KBM-7 (cell line): ENCODE measurements around the gene DGKI.

ENCODE experiments used
- DNase-seq: peaks from one replicate; pipeline ENCODE4 v3.0.0-alpha.2; 2015
- in situ Hi-C: fragments of 300-500 bp; cut with MboI; formaldehyde crosslinking; loops from 2 replicates; pipeline ENCODE4 v1.14.3; 2020; ENCODE audit warnings: low sequenced_read_pairs, low pct_unique_long_range_greater_than_20kb, mixed read lengths

Gene DGKI

DNA sequence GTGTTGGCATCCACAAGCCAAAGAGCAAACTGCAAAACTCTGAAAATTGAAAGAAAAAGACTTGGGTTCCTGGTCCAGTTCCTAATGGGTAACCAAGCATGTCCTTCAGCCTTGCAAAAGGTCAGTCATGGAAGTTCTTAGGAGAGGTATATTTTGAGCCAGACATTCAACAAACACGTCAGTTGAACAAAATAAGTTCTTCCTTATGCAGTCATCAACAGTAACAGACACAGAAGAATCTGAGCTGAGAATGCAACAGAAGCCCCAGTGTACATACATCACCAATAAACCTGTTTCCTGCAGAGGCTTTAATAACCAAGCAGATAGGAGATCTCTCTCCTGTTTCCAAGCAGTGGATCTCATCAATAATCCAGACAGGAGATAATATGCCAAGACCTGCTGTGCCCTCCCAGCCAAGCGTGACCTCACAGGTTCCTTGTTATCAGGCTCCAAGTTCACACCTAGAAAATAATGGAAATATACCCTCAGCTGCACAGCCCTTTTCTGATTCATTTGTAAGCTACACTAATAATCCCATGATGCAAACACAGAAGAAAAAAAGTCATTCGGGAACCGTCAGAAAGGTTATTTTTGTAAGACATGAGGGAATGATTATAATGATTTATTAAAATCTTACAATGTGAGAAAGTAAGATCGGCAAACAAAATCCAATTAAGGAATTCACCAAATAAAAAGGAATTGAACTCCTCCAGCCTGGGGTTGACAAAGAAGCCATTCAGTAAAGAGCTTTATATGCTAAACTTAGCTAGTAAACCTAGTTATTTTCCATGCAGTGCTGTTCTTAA is 90.7 kb downstream of the DGKI start:
- in situ Hi-C loops, result no loop called here
- no peak for DNase-seq

DNA sequence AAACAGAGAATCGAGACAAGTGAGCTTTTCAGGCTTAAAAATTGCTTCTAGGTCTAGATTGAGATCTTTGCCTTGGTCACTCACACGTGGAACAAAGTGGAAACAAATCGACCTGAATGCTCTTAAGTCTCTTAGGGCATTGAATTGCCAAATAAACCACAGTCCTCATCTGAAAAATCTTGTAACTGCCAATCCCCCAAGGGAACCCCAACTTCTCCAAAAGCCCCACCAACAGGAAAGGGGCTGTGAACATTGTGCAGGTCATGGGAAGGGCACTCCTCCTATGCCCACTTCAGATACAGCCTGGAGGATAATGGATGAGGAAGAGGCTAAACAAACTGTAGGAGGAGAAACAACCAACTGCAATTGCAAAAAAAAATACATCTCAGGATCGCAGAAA is 91.3 kb downstream of the DGKI start:
- in situ Hi-C loops, result no loop called here
- peak; percentile 4 for DNase-seq

DNA sequence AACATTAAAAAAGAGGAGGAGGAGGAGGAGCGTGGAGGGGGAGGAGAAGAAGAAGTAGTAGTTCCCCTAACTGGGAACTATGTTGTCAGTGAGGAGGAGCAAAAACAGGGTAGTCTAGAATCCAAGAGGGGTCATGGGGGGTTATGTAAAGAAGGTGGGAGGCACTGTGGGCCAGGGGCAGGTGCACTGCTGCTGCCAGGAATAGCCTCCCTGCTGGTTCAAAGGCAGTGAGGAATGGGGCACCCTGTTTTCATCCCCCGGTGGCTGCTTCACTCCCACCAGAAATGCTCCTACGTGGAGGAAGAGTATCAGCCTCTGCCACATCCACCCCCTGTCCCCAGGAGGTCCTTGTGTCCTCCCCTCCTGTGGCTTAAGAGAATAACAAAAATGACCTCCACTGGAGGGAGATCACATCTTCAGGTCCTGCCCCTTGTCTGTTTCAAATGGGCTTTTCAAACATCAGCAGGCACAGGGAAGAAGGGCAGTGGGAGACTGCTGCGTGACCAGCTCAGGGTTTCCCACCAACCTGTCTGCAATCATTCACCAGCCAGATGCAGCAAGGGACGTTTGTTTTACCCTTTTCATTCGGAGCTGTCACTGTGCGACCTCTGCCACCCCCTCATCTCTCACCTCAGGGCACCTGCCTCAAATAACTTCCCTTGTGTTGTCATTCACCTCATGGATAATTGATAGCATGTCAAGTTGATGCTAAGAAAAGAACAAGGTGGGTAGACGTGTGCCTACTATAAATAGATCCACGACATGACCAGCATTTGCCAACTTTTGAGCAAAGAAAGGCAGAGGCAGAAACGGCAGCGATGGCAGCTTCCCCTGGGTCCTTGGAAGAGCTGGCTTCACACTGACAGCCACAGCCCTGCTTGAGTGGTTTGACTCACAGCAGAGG is 92.6 kb downstream of the DGKI start:
- DNase-seq, result no peak
- in situ Hi-C loops, result no loop called here

DNA sequence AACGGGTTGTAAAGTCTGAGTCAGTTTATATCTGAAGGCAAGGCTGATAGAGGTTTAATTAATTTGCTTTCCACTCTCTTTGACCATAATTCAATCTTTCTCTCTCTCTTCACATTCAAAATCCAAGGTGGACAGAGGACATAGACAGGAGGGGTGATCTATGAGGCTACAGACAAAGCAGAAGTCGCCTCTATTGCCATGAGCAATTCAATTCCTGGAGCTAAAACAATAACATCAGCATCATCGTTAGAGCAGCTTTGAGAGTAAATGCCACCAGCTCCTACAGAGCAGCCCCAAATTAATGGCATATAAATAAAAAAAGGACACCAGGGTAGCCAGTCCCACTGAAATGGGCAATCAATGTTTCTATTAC is 93.2 kb downstream of the DGKI start:
- in situ Hi-C loops, result no loop called here
- DNase-seq, result no peak

DNA sequence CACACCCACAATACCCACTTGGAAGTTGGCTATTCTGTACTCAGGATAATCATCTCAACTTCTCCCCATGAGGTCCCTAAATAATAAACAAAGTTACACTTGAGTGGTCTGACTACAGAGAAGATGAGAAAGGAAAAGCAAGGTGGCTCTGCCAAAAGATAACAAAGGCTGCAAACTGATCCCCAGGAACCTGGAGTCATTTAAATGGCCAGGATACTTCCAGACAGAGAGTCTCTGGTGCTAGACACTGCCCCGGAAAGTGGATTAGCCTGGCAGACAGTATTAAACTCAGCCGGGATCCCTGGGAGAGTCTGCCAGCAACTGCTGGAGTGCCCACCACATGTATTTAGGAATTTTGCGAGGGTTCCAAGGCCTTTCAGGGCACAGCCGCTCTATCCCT is 93.7 kb downstream of the DGKI start:
- in situ Hi-C loops, result no loop called here
- no peak for DNase-seq

DNA sequence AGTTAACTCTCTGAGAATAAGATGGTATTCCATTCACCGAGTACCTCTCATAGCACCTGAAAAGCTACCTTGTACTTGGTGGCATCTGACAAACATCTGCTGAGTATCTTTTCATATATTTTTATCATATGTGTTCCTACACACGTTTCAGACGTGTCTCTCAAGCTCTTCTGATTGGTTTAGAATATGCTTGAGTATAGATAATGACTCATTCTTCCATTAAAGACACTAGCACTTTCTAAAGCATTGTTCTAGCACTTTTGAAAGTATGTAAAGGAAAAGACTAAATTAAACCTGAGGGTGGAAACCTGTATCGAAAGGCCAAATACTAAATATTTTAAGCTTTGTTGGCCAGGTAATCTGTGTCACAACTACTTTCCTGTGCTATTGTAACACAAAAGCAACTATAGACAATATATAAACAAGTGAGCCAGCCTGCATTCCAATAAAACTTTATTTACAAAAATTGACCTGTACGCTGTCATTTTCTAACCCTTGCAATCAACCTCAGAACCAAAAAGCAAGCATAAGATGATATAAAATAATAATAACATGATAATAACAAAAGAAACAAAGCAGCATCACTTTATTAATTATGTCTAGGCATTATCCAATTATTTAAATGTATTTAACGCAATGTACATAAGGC is 95.3 kb downstream of the DGKI start:
- DNase-seq, result no peak
- in situ Hi-C loops, result no loop called here

DNA sequence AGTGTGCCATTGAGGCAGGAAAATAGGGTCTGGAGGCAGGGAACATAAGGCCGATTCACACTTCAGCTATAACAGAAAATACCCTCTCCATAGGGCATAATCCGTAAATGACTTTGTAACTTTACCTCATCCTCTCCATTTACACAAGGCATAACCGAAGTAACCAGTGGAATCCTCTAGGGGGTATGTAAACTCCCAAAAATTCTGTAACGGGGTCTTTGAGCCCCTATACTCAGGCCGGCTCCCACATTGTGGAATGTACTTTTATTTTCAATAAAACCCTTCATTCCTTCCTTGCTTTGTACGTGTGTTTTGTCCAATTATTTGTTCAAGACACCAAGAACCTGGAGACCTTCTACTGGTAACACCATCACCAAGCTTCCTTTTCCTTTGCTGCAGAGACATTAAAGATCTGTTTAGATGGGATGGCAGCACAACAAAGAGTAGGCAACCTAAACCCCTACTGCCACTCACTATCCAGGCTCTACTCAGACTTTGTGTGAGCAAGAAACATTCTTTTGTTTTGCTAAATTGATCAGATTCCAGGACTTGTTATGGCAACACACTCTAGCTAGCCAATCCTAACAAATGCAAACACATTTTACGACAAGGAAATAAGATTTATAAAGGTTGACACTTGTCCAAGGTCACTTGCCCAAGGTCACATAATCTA is 99.3 kb downstream of the DGKI start:
- in situ Hi-C loops, result no loop called here
- no peak for DNase-seq

DNA sequence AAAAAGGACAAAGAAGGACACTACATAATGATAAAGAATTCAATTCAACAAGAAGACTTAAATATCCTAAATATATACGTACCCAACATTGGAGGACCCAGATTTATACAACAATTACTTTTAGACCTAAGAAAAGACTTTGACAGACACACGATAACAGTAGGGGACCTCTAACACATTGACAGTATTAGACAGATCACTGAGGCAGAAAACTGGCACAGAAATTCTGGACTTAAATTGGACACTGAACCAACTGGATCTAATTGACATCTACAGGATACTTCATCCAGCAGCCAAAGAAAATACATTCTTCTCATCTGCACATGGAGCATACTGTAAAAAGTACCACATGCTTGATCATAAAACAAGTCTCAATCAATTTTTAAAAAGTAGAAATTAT is 103.8 kb downstream of the DGKI start:
- in situ Hi-C loops, result no loop called here
- no peak for DNase-seq

DNA sequence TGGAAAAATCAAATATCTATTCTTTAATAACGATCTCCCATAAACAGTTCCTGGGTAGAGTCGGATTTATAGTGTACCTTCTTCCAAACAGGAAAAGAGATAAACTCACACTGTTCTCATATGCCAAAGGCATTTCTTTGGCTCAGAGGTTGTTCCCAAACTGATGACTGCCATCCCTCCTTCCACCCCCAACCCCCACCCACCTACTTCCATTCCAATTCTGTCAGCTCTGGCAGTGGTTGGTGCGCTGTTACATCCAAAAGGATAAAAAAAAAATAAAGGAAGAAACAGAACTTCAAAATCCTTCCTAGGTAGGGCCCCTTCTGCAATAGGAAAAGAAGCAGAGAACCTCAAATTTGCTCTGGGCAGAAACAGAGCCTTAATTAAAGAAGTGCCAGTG is 104.7 kb downstream of the DGKI start:
- in situ Hi-C loops, result no loop called here
- no peak for DNase-seq

DNA sequence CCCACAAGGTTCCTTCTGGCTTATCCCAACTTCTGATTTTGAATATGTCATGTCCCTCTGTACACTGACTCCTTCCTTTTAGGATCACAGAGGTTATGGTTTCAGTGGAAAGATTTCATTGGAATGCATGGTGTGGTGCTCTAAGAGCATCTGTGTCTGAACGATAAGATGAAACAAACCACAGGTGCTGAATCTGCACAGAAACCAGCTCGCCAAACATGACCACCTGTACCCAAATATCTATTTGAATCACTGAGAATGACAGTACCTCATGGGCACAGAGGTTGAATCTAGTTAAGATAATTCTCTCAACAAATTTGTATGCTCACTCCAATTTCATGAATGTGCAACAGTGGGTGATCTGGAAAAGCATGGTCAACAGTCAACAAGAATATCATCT is 105.3 kb downstream of the DGKI start:
- no peak for DNase-seq
- in situ Hi-C loops, result no loop called here

DNA sequence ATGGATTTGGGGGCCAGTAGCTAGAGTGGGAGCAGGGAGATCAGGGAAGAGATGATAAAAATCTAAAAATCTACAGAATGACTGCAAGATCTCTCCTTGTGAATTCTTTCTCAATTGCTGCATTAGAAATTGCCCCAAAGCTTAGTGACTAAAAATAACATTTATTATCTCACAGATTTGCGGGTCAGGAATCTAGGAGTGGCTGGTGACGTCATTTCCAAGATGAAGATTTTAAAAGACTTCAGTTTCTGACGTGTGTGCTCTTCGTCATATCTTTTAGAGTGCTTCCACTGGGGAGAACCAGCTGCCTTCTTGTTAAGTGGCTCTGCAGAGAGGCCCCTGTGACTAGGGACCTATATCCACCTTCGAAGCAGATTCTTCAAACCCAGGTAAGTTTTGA is 112.6 kb downstream of the DGKI start:
- DNase-seq, result no peak
- in situ Hi-C loops, result no loop called here

DNA sequence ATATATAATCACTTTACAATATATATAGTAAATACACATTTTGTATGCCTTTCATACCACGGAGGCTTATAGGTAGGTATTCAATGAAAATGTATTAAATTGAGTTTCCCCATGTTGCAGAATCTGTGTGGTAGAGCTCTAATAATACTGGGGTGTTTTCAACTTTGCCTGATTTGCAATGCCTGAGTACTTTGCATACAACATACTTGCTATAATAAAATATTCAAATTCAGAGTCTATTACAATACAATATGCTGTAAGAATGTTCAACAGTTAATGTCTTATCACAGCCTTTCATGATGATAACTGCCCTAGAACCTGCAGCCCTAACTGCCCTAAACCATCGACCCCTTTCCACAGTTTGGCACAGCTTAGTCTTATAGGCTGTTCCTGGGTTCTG is 114.6 kb downstream of the DGKI start:
- in situ Hi-C loops, result no loop called here
- DNase-seq, result no peak

DNA sequence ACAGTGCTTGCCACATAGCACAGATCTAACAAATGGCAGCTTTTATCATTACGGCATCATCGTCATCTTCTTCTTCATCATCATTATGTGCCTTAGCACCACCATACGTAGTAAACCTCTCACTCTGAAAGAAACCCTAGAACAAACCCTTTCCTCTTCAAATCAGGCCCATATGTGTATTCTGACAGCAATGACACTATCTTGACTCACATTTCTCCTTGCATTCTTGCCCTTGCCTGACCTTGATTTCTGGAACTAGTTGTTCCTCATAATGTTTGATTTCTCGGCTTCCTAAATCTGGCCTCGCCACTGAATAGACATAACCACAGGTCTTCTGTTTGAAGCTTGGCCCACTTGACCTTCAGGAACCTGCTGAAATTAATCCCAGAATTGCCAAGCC is 115.3 kb downstream of the DGKI start:
- no peak for DNase-seq
- in situ Hi-C loops, result no loop called here

DNA sequence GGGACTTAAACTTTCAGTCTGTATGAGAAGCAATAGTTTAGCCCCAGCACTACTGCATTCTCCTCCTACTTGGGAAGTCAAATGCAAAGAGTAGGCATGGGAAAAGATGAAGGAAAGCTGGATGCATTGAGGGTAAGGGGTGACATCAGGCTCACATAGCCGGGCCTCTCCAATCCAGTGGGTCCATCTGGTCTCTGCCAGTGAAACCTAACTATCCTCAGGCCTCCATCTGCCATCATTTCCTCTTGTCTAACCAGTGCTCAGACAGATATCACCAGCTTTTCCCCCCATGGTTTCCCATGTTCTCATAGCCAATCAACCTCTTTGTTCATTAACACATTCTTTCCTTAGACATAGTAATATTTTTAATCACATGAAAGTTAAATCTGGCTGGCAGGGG is 118.3 kb downstream of the DGKI start:
- in situ Hi-C loops, result no loop called here
- no peak for DNase-seq

DNA sequence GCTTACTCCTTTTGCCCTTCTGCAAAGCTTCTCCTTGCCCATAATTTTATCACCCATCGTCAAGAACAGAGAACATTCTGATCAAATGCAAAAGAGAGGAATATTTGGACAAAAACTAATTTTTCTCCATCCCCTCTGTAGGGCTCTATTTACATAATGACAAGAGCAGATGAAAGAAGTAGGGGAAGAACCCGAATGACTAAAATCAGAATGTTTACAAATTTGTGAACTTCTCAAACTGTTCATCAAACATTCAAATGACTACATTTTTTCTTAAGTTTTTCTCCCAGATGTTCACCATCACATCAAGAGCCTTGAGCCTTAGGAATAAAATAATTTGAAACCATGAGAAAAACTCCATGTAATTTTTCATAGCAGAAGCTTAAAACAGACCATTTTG is 119.4 kb downstream of the DGKI start:
- in situ Hi-C loops, result no loop called here
- DNase-seq, result no peak

DNA sequence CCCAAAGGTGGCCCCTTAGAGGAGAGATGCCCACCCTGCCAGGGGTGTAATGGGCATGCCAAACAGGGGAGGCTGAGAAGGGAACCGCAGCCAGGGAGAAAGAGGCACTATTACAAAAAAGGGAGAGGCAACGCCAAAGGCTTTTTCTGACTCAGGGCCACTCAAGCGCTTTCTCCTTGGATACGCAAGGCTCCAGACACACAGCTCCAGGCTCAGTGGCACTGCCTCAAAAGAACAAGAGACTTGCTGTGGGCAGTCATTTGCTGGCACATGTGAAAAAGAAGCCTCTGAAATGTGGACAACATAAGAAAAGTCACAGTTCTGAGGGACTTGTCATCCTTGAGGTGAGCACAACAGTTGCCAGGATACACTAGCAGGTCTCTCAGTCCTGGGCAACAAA is 128.4 kb downstream of the DGKI start:
- in situ Hi-C loops, result no loop called here
- DNase-seq, result no peak

DNA sequence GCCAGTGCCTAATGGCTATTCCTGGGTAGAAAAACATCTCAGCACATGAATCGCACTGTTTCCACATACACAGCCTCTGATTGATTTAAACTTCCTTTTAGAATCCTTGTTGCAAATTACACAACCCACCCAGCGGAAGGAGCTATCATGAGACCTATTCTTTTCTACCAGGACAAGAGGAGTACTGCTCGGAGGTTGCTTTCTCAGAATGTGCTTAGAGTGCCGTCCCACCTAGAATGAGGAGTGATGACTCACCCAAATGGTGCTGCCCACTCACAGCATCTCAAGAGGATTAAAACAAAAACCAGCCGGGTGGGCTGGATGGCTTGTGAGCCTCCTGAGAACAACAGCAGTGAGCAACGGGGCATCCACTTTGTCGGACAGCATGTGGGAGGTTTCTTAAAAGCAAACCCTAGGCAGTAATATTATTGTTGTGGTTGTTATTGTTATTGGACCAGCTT is 128.9 kb downstream of the DGKI start:
- in situ Hi-C loops, result no loop called here
- no peak for DNase-seq

DNA sequence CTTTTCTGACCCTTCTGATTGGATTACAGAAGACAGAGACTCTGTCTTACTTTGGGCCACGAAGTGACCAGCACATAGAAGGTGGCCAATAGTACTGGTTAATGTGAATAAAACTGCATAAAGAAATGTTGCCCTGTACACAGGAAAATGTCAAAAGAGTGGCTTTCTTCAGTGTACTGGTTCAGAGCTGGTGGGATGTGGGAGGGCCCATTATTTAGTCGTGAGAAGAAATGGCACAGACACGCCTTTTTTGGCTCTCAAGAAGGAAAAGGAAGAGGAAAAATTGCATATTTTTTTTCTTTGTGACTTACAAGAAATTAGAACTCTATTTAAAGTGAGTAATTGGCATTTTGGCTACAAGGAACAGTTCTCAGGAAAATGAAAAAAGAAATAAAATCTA is 129.7 kb downstream of the DGKI start:
- in situ Hi-C loops, result no loop called here
- DNase-seq, result no peak

DNA sequence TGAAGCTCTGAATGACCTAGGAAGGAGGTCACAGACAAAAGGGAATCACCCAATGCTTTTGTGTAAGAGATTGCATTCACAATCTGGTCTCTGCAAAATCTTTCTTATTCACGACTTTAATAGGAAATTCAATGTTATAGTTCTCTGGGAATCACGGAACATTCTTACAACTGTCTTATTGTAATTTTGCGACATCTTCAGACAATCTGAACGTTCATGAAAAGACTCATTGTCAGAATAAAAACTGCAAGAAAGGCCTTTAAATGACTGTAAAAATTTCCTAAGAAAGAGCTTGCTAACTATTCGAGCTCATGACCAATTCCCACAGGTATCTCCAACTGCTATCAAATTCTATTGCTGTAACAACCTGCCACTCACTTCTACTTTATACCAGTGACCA is 130.7 kb downstream of the DGKI start:
- in situ Hi-C loops, result no loop called here
- DNase-seq, result no peak

DNA sequence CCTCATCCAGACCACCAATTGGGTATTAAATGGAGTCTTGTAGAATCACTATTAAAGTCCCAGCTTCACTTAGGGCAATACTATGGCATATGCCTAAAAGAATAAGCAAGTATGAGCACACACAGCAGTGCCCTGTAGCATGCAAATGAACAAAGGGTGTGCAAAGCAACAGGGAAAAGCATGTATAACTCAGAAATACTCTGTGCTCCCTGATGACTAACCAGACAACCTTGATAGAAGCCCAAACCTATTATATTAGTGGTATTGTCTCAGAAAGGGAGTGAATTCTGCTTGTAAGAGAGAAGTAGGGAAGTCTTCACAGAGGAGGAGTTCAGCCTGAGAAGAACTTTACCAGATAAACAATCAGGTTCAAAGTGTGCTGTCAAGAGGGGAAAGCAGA is 131.2 kb downstream of the DGKI start:
- no peak for DNase-seq
- in situ Hi-C loops, result no loop called here
